K562 (cell line): ENCODE results near the gene GPR135. TPM values are rescaled to one million over a fixed set of nuclear protein-coding genes. Genes with fewer than 3 reads are reported as not detected.

Source experiments
- ATAC-seq: fragments of 200-7000 bp; cut with Tn5 transposase; 3 replicates; pipeline ENCODE4 v1.9.1; 2020; ENCODE audit warnings: moderate library complexity
- BruUV-seq: library from RNA; stranded (reverse); fragments of 400-500 nt; replicated peaks from 2 replicates; lab custom pipeline; 2021; lab: Mats Ljungman, UMichigan
- CTCF ChIA-PET: fragments of 300-600 bp; formaldehyde crosslinking; extraction: SDS; loops from one replicate; lab custom pipeline; 2021; ENCODE audit warnings: low intra/inter-chr PET ratio; lab: Yijun Ruan, JAX
- POLR2A ChIA-PET: fragments of 300-600, 350-650 bp; sonication (Branson Sonifier 250); formaldehyde crosslinking; extraction: SDS; loops from one replicate; lab custom pipeline; 2021; ENCODE audit warnings: antibody characterized with exemption, inconsistent platforms; lab: Yijun Ruan, JAX
- DNase-seq, 4 experiments: peaks; one replicate each; pipeline versions ENCODE4 v3.0.0 to v3.0.0-alpha.2; 2011 to 2018; ENCODE audit warnings: low spot score in 3 of 4, mixed read lengths in 3 of 4; ENCODE audit errors: extremely low read depth in 1 of 4
- FAIRE-seq: peaks from 2 replicates; lab custom pipeline; 2011; peaks lifted over from hg19 to GRCh38; lab: Jason Lieb, UNC
- H2AFZ ChIP-seq: 2 replicates; pipeline ENCODE4 v1.6.0; 2011; ENCODE audit warnings: low read depth, low read length, control low read depth, inconsistent platforms
- H3K27ac ChIP-seq: fragments of 200-600 bp; 3 replicates; pipeline ENCODE4 v1.8.0; 2011; ENCODE audit warnings: low read depth, mild to moderate bottlenecking, control low read depth, inconsistent platforms, low read length, moderate library complexity, mixed read lengths; ENCODE audit errors: extremely low read depth
- H3K27me3 ChIP-seq, 2 experiments: fragments of 300-600 bp in 1 of 2; 2 replicates in 1 of 2; 3 replicates in 1 of 2; pipeline versions ENCODE4 v1.6.0 to v1.8.0; 2011; ENCODE audit warnings: inconsistent platforms in 2 of 2, low read length in 2 of 2, mild to moderate bottlenecking in 1 of 2, mixed read lengths in 1 of 2, moderate library complexity in 1 of 2; ENCODE audit not compliant: control insufficient read depth in 2 of 2, insufficient read depth in 2 of 2
- H3K36me3 ChIP-seq: fragments of 300-600 bp; 3 replicates; pipeline ENCODE4 v1.8.0; 2011; ENCODE audit warnings: mild to moderate bottlenecking, low read length, inconsistent platforms; ENCODE audit not compliant: control insufficient read depth, insufficient read depth
- H3K4me1 ChIP-seq, 2 experiments: fragments of 200-600 bp in 1 of 2; replicated peaks in 1 of 2; 2 replicates in 1 of 2; 3 replicates in 1 of 2; pipeline versions ENCODE4 v1.5.1 to v1.8.0; 2011; ENCODE audit warnings: inconsistent platforms in 2 of 2, low read length in 2 of 2, mild to moderate bottlenecking in 1 of 2, mixed read lengths in 1 of 2, moderate library complexity in 1 of 2; ENCODE audit not compliant: control insufficient read depth in 2 of 2, insufficient read depth in 2 of 2
- H3K4me2 ChIP-seq: 2 replicates; pipeline ENCODE4 v1.6.1; 2011; ENCODE audit warnings: low read length, control low read depth, inconsistent platforms, mixed read lengths; ENCODE audit not compliant: insufficient read depth
- H3K4me3 ChIP-seq: fragments of 200-600 bp; sonication (generic), shearing (Covaris generic); 2 replicates; pipeline ENCODE4 v1.5.1; 2016; ENCODE audit warnings: control low read depth, inconsistent platforms
- H3K79me2 ChIP-seq: fragments of 200-600 bp; 3 replicates; pipeline ENCODE4 v1.8.0; 2011; ENCODE audit warnings: low read length, inconsistent platforms; ENCODE audit not compliant: control insufficient read depth, insufficient read depth
- H3K9ac ChIP-seq, 2 experiments: 2 replicates each; pipeline versions ENCODE4 v1.6.0 to v1.6.1; 2011; ENCODE audit warnings: low read depth in 2 of 2, low read length in 2 of 2, control low read depth in 1 of 2, inconsistent platforms in 1 of 2, mild to moderate bottlenecking in 1 of 2, mixed read lengths in 1 of 2; ENCODE audit not compliant: insufficient read depth in 1 of 2
- H3K9me1 ChIP-seq: one replicate; pipeline ENCODE4 v1.6.0; 2011; ENCODE audit warnings: inconsistent platforms, mild to moderate bottlenecking, low read length, moderate library complexity; ENCODE audit not compliant: control insufficient read depth, insufficient read depth
- H3K9me3 ChIP-seq: replicated peaks from 2 replicates; pipeline ENCODE4 v1.5.1; 2011; ENCODE audit warnings: low read depth, low read length, inconsistent platforms; ENCODE audit not compliant: control insufficient read depth, insufficient read depth
- H4K20me1 ChIP-seq: replicated peaks from 2 replicates; pipeline ENCODE4 v1.6.1; 2011; ENCODE audit warnings: low read length, inconsistent platforms, mixed read lengths; ENCODE audit not compliant: control insufficient read depth, insufficient read depth
- ARID2 ChIP-seq: fragments of 450-650 bp; IDR thresholded peaks from 2 replicates; pipeline ENCODE4 v1.6.1; 2017; ENCODE audit warnings: antibody characterized with exemption, mild to moderate bottlenecking
- DDX20 ChIP-seq: fragments of 450-650 bp; IDR thresholded peaks from 2 replicates; pipeline ENCODE4 v1.6.1; 2016; ENCODE audit warnings: missing genetic modification characterization, low read depth, mild to moderate bottlenecking, missing compliant biosample characterization, moderate library complexity
- E2F1 ChIP-seq: sonication (generic); formaldehyde crosslinking; IDR thresholded peaks from 2 replicates; pipeline ENCODE4 v1.8.1; 2023; ENCODE audit warnings: mild to moderate bottlenecking, missing genetic modification reagents, moderate library complexity
- PKNOX1 ChIP-seq: fragments of 450-650 bp; IDR thresholded peaks from 2 replicates; pipeline ENCODE4 v1.6.1; 2016
- U2AF2 ChIP-seq: fragments of 200-400 bp; formaldehyde crosslinking; optimal IDR thresholded peaks from 2 replicates; pipeline ENCODE3; 2017; ENCODE audit warnings: low read depth, mild to moderate bottlenecking, low read length
- ZNF436 ChIP-seq: fragments of 250-450, 450-650 bp; sonication (Bioruptor Pico); formaldehyde crosslinking; IDR thresholded peaks from 2 replicates; pipeline ENCODE4 v1.7.0; 2020; ENCODE audit warnings: mild to moderate bottlenecking
- ZNF589 ChIP-seq: fragments of 200-800 bp; sonication (Bioruptor generic); IDR thresholded peaks from 2 replicates; pipeline ENCODE4 v1.6.1; 2016; ENCODE audit warnings: low read depth, missing genetic modification characterization, missing compliant biosample characterization
- ZNF707 ChIP-seq: fragments of 250-450 bp; sonication (Bioruptor Pico); conservative IDR thresholded peaks from 2 replicates; pipeline ENCODE4 v1.8.0; 2022; ENCODE audit warnings: inconsistent platforms, mild to moderate bottlenecking, moderate library complexity
- WGBS: fragments of 100-300 bp; shearing (Covaris generic); methylation state at CpG from one replicate; pipeline ENCODE4 v1.1.6; 2016; ENCODE audit warnings: low coverage, mixed read lengths; ENCODE audit not compliant: insufficient coverage; ENCODE audit errors: missing lambda C conversion rate; 5-methylcytosine and 5-hydroxymethylcytosine counted together
- in situ Hi-C: fragments of 300-500 bp; cut with MboI; formaldehyde crosslinking; loops from 4 replicates; pipeline ENCODE4 v1.15.0; 2018; ENCODE audit warnings: inconsistent platforms, mixed read lengths
- intact Hi-C: fragments of 100-400 bp; cut with micrococcal nuclease; formaldehyde crosslinking; loops from 2 replicates; pipeline ENCODE4 v1.14.2; 2022
- polyA plus RNA-seq, 8 experiments: library from polyadenylated mRNA; depleted of rRNA in 4 of 8; stranded (reverse) in 5 of 8; unstranded in 3 of 8; fragments of >200 nt; fragmentation: Nextera tagmentation in 2 of 8; fragmentation: Illumina TruSeq in 1 of 8; extraction: Ambion mirVana in 2 of 8; extraction: Trizol in 1 of 8; gene quantifications; 2 replicates each; pipeline versions ENCODE4 v1.2.1 to v1.2.3, GENCODE V29; 2011 to 2014; ENCODE audit warnings: inconsistent platforms in 1 of 8, missing spikeins in 1 of 8
- total RNA-seq, 7 experiments: library from RNA; depleted of rRNA in 6 of 7; stranded (reverse); fragments of >200 nt in 6 of 7; fragmentation: Illumina TruSeq in 2 of 7; extraction: Trizol in 2 of 7; gene quantifications; 2 replicates each; pipeline versions ENCODE4 v1.2.1 to v1.2.3, GENCODE V29; 2011 to 2021; ENCODE audit warnings: low replicate concordance in 1 of 7
- TF ChIP-seq, protein P1 (sequence below), 3 experiments: fragments of 200-800 bp in 1 of 3; sonication (Bioruptor generic) in 1 of 3; sonication (generic) in 1 of 3; formaldehyde crosslinking in 1 of 3; IDR thresholded peaks; 2 replicates each; pipeline versions ENCODE4 v1.6.1 to v1.8.0; 2016 to 2022; ENCODE audit warnings: mild to moderate bottlenecking in 2 of 3, missing compliant biosample characterization in 2 of 3, missing genetic modification characterization in 2 of 3, missing genetic modification reagents in 1 of 3

GPR135 gene
- total and polyA plus RNA-seq, 9 of the 15 experiments (the other 6 are each of a cell fraction or from before 2014, with no cell fraction given), result 0.06 to 1.6 (median 1.0) TPM

DNA sequence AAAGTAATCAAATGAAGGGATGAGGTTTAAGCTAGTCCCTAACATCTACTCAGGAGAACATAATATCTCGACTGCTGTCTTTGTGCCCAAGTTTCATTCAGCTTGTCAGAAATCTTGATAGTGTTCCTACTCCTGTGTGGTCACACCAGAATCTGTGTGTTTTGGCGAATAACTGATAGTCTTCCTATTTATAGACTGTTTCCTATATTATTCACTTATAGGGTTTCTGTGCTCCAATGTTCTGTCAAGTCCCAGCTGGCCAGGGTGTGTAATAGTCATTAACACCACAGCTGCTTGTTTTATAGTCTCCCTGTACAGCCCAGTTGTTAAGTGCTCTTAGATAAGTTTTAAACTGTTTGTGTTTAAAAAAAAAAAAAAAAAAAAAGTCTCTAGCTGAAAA lies 45.9 kb downstream of the GPR135 start (continued):
- TF ChIP-seq PKNOX1, result no peak
- TF ChIP-seq E2F1, result no peak
- no peak for TF ChIP-seq ZNF707 (CRISPR knock-in tag)
- TF ChIP-seq, protein P1, sequence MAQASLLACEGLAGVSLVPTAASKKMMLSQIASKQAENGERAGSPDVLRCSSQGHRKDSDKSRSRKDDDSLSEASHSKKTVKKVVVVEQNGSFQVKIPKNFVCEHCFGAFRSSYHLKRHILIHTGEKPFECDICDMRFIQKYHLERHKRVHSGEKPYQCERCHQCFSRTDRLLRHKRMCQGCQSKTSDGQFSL (CRISPR knock-in tag; IDR thresholded peaks at IDR 0.05), result no peak
- TF ChIP-seq, protein P1 (tag; IDR thresholded peaks at IDR 0.05), result no peak
- no peak for TF ChIP-seq ZNF436 (CRISPR knock-in tag)
- TF ChIP-seq U2AF2, result no peak
- TF ChIP-seq DDX20 (tag), result no peak

- no peak overlapping the region for H3K4me3 ChIP-seq
- no peak for FAIRE-seq
- in situ Hi-C loops (no loop called here), intact Hi-C loops (no loop called here)
- no peaks in the 10 kb centered on the region for H3K4me1 ChIP-seq
- H2AFZ ChIP-seq, result no peak overlapping the region
- H3K9me3 ChIP-seq, result no peaks in the 10 kb centered on the region
- BruUV-seq, result no TSS peak
- TF ChIP-seq ARID2 (no peak), ZNF589 (CRISPR knock-in tag) (no peak)
- no peak for DNase-seq
- no peaks in the 10 kb centered on the region; a peak in 1 of 5 replicates for H3K27me3 ChIP-seq
- ChIA-PET POLR2A (no interaction called here), CTCF (no interaction called here)
- H3K79me2 ChIP-seq, result no peaks in the 10 kb centered on the region
- no peak overlapping the region for H3K27ac ChIP-seq
- H3K4me2 ChIP-seq, result no peak overlapping the region
- H3K36me3 ChIP-seq, result no peaks in the 10 kb centered on the region
- no peak overlapping the region for H3K9ac ChIP-seq
- 7% methylated on average over 6 of the region's 6 CpGs for WGBS
- H3K9me1 ChIP-seq, result no peaks in the 10 kb centered on the region
- no peak for ATAC-seq
- no peaks in the 10 kb centered on the region for H4K20me1 ChIP-seq
Measured at GRCh38 chr14:59417311-59417710, 47.9 kb downstream of the GPR135 start.
